Measurements from ENCODE around the gene JARID2.
A peak's percentile ranks its signal among the peaks of the same experiment; 100 is the strongest.

The JARID2 gene

GRCh38 chr6:15249371-15250019, 3.6 kb downstream of the JARID2 start:
- ChIA-PET CTCF (interaction anchor here (0.6 to 4.0 kb wide), 5 partner anchors 48 to 192 kb away, joined by 3 to 24 read pairs (median 3); no protein-coding TSS in a partner anchor), POLR2A (interaction anchor here (0.9 to 1.7 kb wide), 2 partner anchors 11 to 119 kb away, joined by 3 to 12 read pairs; no protein-coding TSS in a partner anchor)
- no peaks in the 10 kb centered on the region for H3K9me3 ChIP-seq (ENCODE audit: control insufficient read depth, insufficient read depth, low read depth, low read length)
- H3K36me3 ChIP-seq (ENCODE audit: control insufficient read depth in 2 of 2, insufficient read depth in 1 of 2, low read length in 2 of 2): no peaks in the 10 kb centered on the region; a peak in 1 of 3 replicates
- peaks cover 14% of the 10 kb centered on the region for H3K4me1 ChIP-seq (ENCODE audit: control insufficient read depth, insufficient read depth, low read length)
- H3K27ac ChIP-seq (ENCODE audit: extremely low read depth, low read depth, low read length): peak overlapping the region; percentile 76
- TF ChIP-seq REPIN1 (tag by site-specific recombination; IDR thresholded peaks at IDR 0.05; ENCODE audit: low read depth): no peak
- TF ChIP-seq ZFP3 (tag by site-specific recombination; IDR thresholded peaks at IDR 0.05; ENCODE audit: low read depth): no peak
- TF ChIP-seq ZNF768 (tag by site-specific recombination; IDR thresholded peaks at IDR 0.05): no peak
- no peak for TF ChIP-seq SP3 (tag by site-specific recombination; IDR thresholded peaks at IDR 0.05)
- TF ChIP-seq ZNF362 (tag by site-specific recombination; IDR thresholded peaks at IDR 0.05): no peak
- TF ChIP-seq, protein P1, sequence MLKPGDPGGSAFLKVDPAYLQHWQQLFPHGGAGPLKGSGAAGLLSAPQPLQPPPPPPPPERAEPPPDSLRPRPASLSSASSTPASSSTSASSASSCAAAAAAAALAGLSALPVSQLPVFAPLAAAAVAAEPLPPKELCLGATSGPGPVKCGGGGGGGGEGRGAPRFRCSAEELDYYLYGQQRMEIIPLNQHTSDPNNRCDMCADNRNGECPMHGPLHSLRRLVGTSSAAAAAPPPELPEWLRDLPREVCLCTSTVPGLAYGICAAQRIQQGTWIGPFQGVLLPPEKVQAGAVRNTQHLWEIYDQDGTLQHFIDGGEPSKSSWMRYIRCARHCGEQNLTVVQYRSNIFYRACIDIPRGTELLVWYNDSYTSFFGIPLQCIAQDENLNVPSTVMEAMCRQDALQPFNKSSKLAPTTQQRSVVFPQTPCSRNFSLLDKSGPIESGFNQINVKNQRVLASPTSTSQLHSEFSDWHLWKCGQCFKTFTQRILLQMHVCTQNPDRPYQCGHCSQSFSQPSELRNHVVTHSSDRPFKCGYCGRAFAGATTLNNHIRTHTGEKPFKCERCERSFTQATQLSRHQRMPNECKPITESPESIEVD (tag by site-specific recombination; IDR thresholded peaks at IDR 0.05): peak; percentile 75
- peak; percentile 76 for TF ChIP-seq ZNF335 (tag by site-specific recombination; conservative IDR thresholded peaks at IDR 0.05)
- TF ChIP-seq ZNF112 (tag by site-specific recombination; IDR thresholded peaks at IDR 0.05): no peak
- no peak for TF ChIP-seq SP7 (tag by site-specific recombination; IDR thresholded peaks at IDR 0.05)
- TF ChIP-seq ZIC2 (tag by site-specific recombination; IDR thresholded peaks at IDR 0.05): peak; percentile 40
- TF ChIP-seq ZNF560 (tag by site-specific recombination; IDR thresholded peaks at IDR 0.05; ENCODE audit: borderline replicate concordance): no peak
- no peak for TF ChIP-seq ZNF555 (tag by site-specific recombination; conservative IDR thresholded peaks at IDR 0.05)
- TF ChIP-seq ZNF704 (tag by site-specific recombination; IDR thresholded peaks at IDR 0.05): no peak
- TF ChIP-seq FEZF1 (tag by site-specific recombination; IDR thresholded peaks at IDR 0.05): no peak
- TF ChIP-seq ZNF324 (tag by site-specific recombination; IDR thresholded peaks at IDR 0.05): no peak
- peak; percentile 78 for TF ChIP-seq ZBTB44 (tag by site-specific recombination; IDR thresholded peaks at IDR 0.05)
- no peak for TF ChIP-seq BCL11A (tag by site-specific recombination; IDR thresholded peaks at IDR 0.05; ENCODE audit: low read depth)
- no peak for TF ChIP-seq ZNF354C (tag by site-specific recombination; IDR thresholded peaks at IDR 0.05; ENCODE audit: borderline replicate concordance, low read depth)
- TF ChIP-seq WT1 (tag by site-specific recombination; IDR thresholded peaks at IDR 0.05): 0 out of 2 replicates have a peak, but pooled peaks have one; percentile 14
- TF ChIP-seq ZNF623 (tag by site-specific recombination; IDR thresholded peaks at IDR 0.05): no peak
- peak; percentile 72 for TF ChIP-seq ZBTB17 (tag by site-specific recombination; IDR thresholded peaks at IDR 0.05)
- peak; percentile 68 for TF ChIP-seq ZBTB8A (tag by site-specific recombination; IDR thresholded peaks at IDR 0.05)
- no peak for TF ChIP-seq ZNF175 (tag by site-specific recombination; IDR thresholded peaks at IDR 0.05)
- H3K4me3 ChIP-seq (ENCODE audit: low read depth, low read length): peak overlapping the region; percentile 96
